PC-3 (cell line): Measurements from ENCODE around the gene MEF2B.

Source experiments
- CTCF ChIP-seq: fragments of 300-600 bp; sonication (generic); conservative IDR thresholded peaks from 2 replicates; pipeline ENCODE4 v1.5.1; 2017; ENCODE audit warnings: antibody characterized with exemption, low read depth, mild to moderate bottlenecking, low read length
- EZH2phosphoT487 ChIP-seq: fragments of 300-600 bp; sonication (generic); IDR thresholded peaks from 2 replicates; pipeline ENCODE4 v1.6.1; 2018; ENCODE audit warnings: mild to moderate bottlenecking, antibody characterized with exemption, low read length, borderline replicate concordance

- TF ChIP-seq CTCF, result no peak
- TF ChIP-seq EZH2phosphoT487, result no peak
These were observed 58.8 kb downstream of the MEF2B start for GRCh38 chr19:19111136-19111835.
